ENCODE data around the gene SORCS3.
A peak's percentile ranks its signal among the peaks of the same experiment; 100 is the strongest.

SORCS3 gene

GRCh38 chr10:105029286-105029685, 388.2 kb downstream of the SORCS3 start:
- no peak for DNase-seq

GRCh38 chr10:105037022-105037421, 395.9 kb downstream of the SORCS3 start:
- no peak for DNase-seq

GRCh38 chr10:105041956-105042355, 400.9 kb downstream of the SORCS3 start:
- no peak for DNase-seq

GRCh38 chr10:105042906-105043552, 401.9 kb downstream of the SORCS3 start:
- DNase-seq, result no peak

- DNase-seq, result no peak
These were observed 403.8 kb downstream of the SORCS3 start for GRCh38 chr10:105044902-105045301.

GRCh38 chr10:105056413-105056812, 415.3 kb downstream of the SORCS3 start:
- no peak for DNase-seq

GRCh38 chr10:105062951-105063350, 421.9 kb downstream of the SORCS3 start:
- DNase-seq, result no peak

GRCh38 chr10:105063796-105064195, 422.7 kb downstream of the SORCS3 start:
- DNase-seq, result peak; percentile 19

- DNase-seq, result no peak
These were observed 427.4 kb downstream of the SORCS3 start for GRCh38 chr10:105068497-105068896.

GRCh38 chr10:105070249-105070648, 429.2 kb downstream of the SORCS3 start:
- no peak for DNase-seq

- DNase-seq, result no peak
These were observed 429.9 kb downstream of the SORCS3 start for GRCh38 chr10:105070952-105071351.

- DNase-seq, result no peak
These were observed 430.9 kb downstream of the SORCS3 start for GRCh38 chr10:105071980-105072379.

GRCh38 chr10:105073999-105074398, 432.9 kb downstream of the SORCS3 start:
- no peak for DNase-seq

- DNase-seq, result no peak
These were observed 433.9 kb downstream of the SORCS3 start for GRCh38 chr10:105075031-105075430.

GRCh38 chr10:105085980-105086379, 444.9 kb downstream of the SORCS3 start:
- DNase-seq, result no peak

- no peak for DNase-seq
These were observed 453.0 kb downstream of the SORCS3 start for GRCh38 chr10:105094048-105094447.

GRCh38 chr10:105096316-105096715, 455.2 kb downstream of the SORCS3 start:
- DNase-seq, result no peak

- no peak for DNase-seq
These were observed 461.9 kb downstream of the SORCS3 start for GRCh38 chr10:105102977-105103376.

- no peak for DNase-seq
These were observed 463.2 kb downstream of the SORCS3 start for GRCh38 chr10:105104297-105104696.

- DNase-seq, result no peak
These were observed 468.1 kb downstream of the SORCS3 start for GRCh38 chr10:105109164-105109563.

GRCh38 chr10:105112862-105113261, 471.8 kb downstream of the SORCS3 start:
- DNase-seq, result no peak

GRCh38 chr10:105113666-105114065, 472.6 kb downstream of the SORCS3 start:
- DNase-seq, result no peak

- no peak for DNase-seq
These were observed 480.7 kb downstream of the SORCS3 start for GRCh38 chr10:105121743-105122142.

- no peak for DNase-seq
These were observed 487.0 kb downstream of the SORCS3 start for GRCh38 chr10:105128111-105128510.

- DNase-seq, result no peak
These were observed 497.3 kb downstream of the SORCS3 start for GRCh38 chr10:105138358-105138757.
